ENCODE measurements around the gene VPS54.

Gene VPS54

GRCh38 chr2:63875559-63876245 is 143.5 kb downstream of the VPS54 start:
- TF ChIP-seq POLR2A (IDR thresholded peaks at IDR 0.05; ENCODE audit: low read depth, low read length) (no peak), PAX5 (IDR thresholded peaks at IDR 0.05; ENCODE audit: insufficient read depth, low read length, severe bottlenecking) (no peak), POU2F2 (IDR thresholded peaks at IDR 0.05; ENCODE audit: low read depth, low read length) (no peak), POLR2AphosphoS5 (IDR thresholded peaks at IDR 0.05; ENCODE audit: low read depth, low read length) (no peak), TAF1 (IDR thresholded peaks at IDR 0.05; ENCODE audit: low read depth, low read length) (no peak), SPI1 (IDR thresholded peaks at IDR 0.05; ENCODE audit: low read depth, low read length) (no peak)
- no peak for DNase-seq (ENCODE audit: insufficient read length, low spot score)
- FAIRE-seq, result no peak

GRCh38 chr2:63875131-63875527 is 144.1 kb downstream of the VPS54 start:
- TF ChIP-seq POLR2A (IDR thresholded peaks at IDR 0.05; ENCODE audit: low read depth, low read length) (no peak), POU2F2 (IDR thresholded peaks at IDR 0.05; ENCODE audit: low read depth, low read length) (no peak), SPI1 (IDR thresholded peaks at IDR 0.05; ENCODE audit: low read depth, low read length) (no peak), POLR2AphosphoS5 (IDR thresholded peaks at IDR 0.05; ENCODE audit: low read depth, low read length) (no peak), PAX5 (IDR thresholded peaks at IDR 0.05; ENCODE audit: insufficient read depth, low read length, severe bottlenecking) (no peak), TAF1 (IDR thresholded peaks at IDR 0.05; ENCODE audit: low read depth, low read length) (no peak)
- DNase-seq (ENCODE audit: insufficient read length, low spot score) (no peak), FAIRE-seq (no peak)

GRCh38 chr2:63874204-63875130 is 144.8 kb downstream of the VPS54 start:
- FAIRE-seq (no peak), DNase-seq (ENCODE audit: insufficient read length, low spot score) (no peak)
- TF ChIP-seq POLR2A (IDR thresholded peaks at IDR 0.05; ENCODE audit: low read depth, low read length), result no peak
- no peak for TF ChIP-seq POU2F2 (IDR thresholded peaks at IDR 0.05; ENCODE audit: low read depth, low read length)
- no peak for TF ChIP-seq PAX5 (IDR thresholded peaks at IDR 0.05; ENCODE audit: insufficient read depth, low read length, severe bottlenecking)
- no peak for TF ChIP-seq SPI1 (IDR thresholded peaks at IDR 0.05; ENCODE audit: low read depth, low read length)
- no peak for TF ChIP-seq TAF1 (IDR thresholded peaks at IDR 0.05; ENCODE audit: low read depth, low read length)
- TF ChIP-seq POLR2AphosphoS5 (IDR thresholded peaks at IDR 0.05; ENCODE audit: low read depth, low read length), result no peak

GRCh38 chr2:63872571-63873328 is 146.5 kb downstream of the VPS54 start:
- DNase-seq (ENCODE audit: insufficient read length, low spot score) (no peak), FAIRE-seq (no peak)
- TF ChIP-seq TAF1 (IDR thresholded peaks at IDR 0.05; ENCODE audit: low read depth, low read length) (no peak), POLR2AphosphoS5 (IDR thresholded peaks at IDR 0.05; ENCODE audit: low read depth, low read length) (no peak), POLR2A (IDR thresholded peaks at IDR 0.05; ENCODE audit: low read depth, low read length) (no peak), SPI1 (IDR thresholded peaks at IDR 0.05; ENCODE audit: low read depth, low read length) (no peak), POU2F2 (IDR thresholded peaks at IDR 0.05; ENCODE audit: low read depth, low read length) (no peak), PAX5 (IDR thresholded peaks at IDR 0.05; ENCODE audit: insufficient read depth, low read length, severe bottlenecking) (no peak)

GRCh38 chr2:63871864-63872263 is 147.4 kb downstream of the VPS54 start:
- DNase-seq (ENCODE audit: insufficient read length, low spot score) (no peak), FAIRE-seq (no peak)
- TF ChIP-seq POLR2AphosphoS5 (IDR thresholded peaks at IDR 0.05; ENCODE audit: low read depth, low read length) (no peak), POLR2A (IDR thresholded peaks at IDR 0.05; ENCODE audit: low read depth, low read length) (no peak), TAF1 (IDR thresholded peaks at IDR 0.05; ENCODE audit: low read depth, low read length) (no peak), SPI1 (IDR thresholded peaks at IDR 0.05; ENCODE audit: low read depth, low read length) (no peak), PAX5 (IDR thresholded peaks at IDR 0.05; ENCODE audit: insufficient read depth, low read length, severe bottlenecking) (no peak), POU2F2 (IDR thresholded peaks at IDR 0.05; ENCODE audit: low read depth, low read length) (no peak)

- FAIRE-seq (no peak), DNase-seq (ENCODE audit: insufficient read length, low spot score) (no peak)
- TF ChIP-seq POU2F2 (IDR thresholded peaks at IDR 0.05; ENCODE audit: low read depth, low read length) (no peak), POLR2AphosphoS5 (IDR thresholded peaks at IDR 0.05; ENCODE audit: low read depth, low read length) (no peak), TAF1 (IDR thresholded peaks at IDR 0.05; ENCODE audit: low read depth, low read length) (no peak), PAX5 (IDR thresholded peaks at IDR 0.05; ENCODE audit: insufficient read depth, low read length, severe bottlenecking) (no peak), SPI1 (IDR thresholded peaks at IDR 0.05; ENCODE audit: low read depth, low read length) (no peak), POLR2A (IDR thresholded peaks at IDR 0.05; ENCODE audit: low read depth, low read length) (no peak)
These were observed 148.5 kb downstream of the VPS54 start for GRCh38 chr2:63870679-63871078.

GRCh38 chr2:63866009-63866709 is 153.1 kb downstream of the VPS54 start:
- FAIRE-seq (peak; percentile 16), DNase-seq (ENCODE audit: insufficient read length, low spot score) (no peak)
- no peak for TF ChIP-seq POLR2AphosphoS5 (IDR thresholded peaks at IDR 0.05; ENCODE audit: low read depth, low read length)
- no peak for TF ChIP-seq TAF1 (IDR thresholded peaks at IDR 0.05; ENCODE audit: low read depth, low read length)
- TF ChIP-seq PAX5 (IDR thresholded peaks at IDR 0.05; ENCODE audit: insufficient read depth, low read length, severe bottlenecking), result no peak
- no peak for TF ChIP-seq POLR2A (IDR thresholded peaks at IDR 0.05; ENCODE audit: low read depth, low read length)
- TF ChIP-seq POU2F2 (IDR thresholded peaks at IDR 0.05; ENCODE audit: low read depth, low read length), result no peak
- no peak for TF ChIP-seq SPI1 (IDR thresholded peaks at IDR 0.05; ENCODE audit: low read depth, low read length)

GRCh38 chr2:63865159-63865799 is 153.9 kb downstream of the VPS54 start:
- peak; percentile 5 for FAIRE-seq
- DNase-seq (ENCODE audit: insufficient read length, low spot score), result no peak
- TF ChIP-seq POU2F2 (IDR thresholded peaks at IDR 0.05; ENCODE audit: low read depth, low read length) (no peak), SPI1 (IDR thresholded peaks at IDR 0.05; ENCODE audit: low read depth, low read length) (no peak), TAF1 (IDR thresholded peaks at IDR 0.05; ENCODE audit: low read depth, low read length) (no peak), PAX5 (IDR thresholded peaks at IDR 0.05; ENCODE audit: insufficient read depth, low read length, severe bottlenecking) (no peak), POLR2A (IDR thresholded peaks at IDR 0.05; ENCODE audit: low read depth, low read length) (no peak)
